Measurements from ENCODE around the gene ARSG.

DNA sequence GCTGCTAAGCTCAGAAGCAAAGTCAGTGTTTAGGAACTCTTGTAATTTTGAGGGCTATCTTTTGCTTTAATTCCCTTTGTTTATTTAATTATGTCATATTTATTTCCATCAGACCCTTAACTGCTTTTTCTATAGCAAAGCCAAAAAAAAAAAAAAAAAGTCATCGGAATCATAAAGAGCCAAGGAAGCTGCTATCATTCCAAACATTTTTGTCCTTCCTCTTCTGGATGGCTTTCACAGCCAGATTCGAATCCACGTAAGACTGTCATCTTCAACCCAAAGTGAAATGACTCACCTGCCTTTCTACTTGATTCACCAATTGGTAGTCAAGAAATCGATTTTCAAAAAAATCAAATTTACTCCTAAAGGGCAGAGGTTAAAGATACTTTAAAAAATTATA, 127.6 kb downstream of the ARSG start:
- TF ChIP-seq, protein P1, sequence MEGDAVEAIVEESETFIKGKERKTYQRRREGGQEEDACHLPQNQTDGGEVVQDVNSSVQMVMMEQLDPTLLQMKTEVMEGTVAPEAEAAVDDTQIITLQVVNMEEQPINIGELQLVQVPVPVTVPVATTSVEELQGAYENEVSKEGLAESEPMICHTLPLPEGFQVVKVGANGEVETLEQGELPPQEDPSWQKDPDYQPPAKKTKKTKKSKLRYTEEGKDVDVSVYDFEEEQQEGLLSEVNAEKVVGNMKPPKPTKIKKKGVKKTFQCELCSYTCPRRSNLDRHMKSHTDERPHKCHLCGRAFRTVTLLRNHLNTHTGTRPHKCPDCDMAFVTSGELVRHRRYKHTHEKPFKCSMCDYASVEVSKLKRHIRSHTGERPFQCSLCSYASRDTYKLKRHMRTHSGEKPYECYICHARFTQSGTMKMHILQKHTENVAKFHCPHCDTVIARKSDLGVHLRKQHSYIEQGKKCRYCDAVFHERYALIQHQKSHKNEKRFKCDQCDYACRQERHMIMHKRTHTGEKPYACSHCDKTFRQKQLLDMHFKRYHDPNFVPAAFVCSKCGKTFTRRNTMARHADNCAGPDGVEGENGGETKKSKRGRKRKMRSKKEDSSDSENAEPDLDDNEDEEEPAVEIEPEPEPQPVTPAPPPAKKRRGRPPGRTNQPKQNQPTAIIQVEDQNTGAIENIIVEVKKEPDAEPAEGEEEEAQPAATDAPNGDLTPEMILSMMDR (IDR thresholded peaks at IDR 0.05; ENCODE audit: low read length), result no peak
- TF ChIP-seq EZH2 (IDR thresholded peaks at IDR 0.05; ENCODE audit: borderline replicate concordance, low read length), result no peak

All from OCI-LY1 (cell line).